ENCODE measurements around the gene ZSCAN16. TPM values are rescaled to one million over a fixed set of nuclear protein-coding genes. Genes with fewer than 3 reads are reported as not detected.

The ZSCAN16 gene
- total RNA-seq, 1 experiment from 2014 or later: 6.7 TPM

- Mint-ChIP-seq H3K27ac (ENCODE audit: unreplicated experiment) (no peak overlapping the region), H3K36me3 (ENCODE audit: insufficient read depth, unreplicated experiment) (peaks cover 12% of the 10 kb centered on the region), H3K4me3 (ENCODE audit: unreplicated experiment) (peak overlapping the region; percentile 96), H3K27me3 (ENCODE audit: insufficient read depth, unreplicated experiment) (no peaks in the 10 kb centered on the region), H3K9me3 (ENCODE audit: unreplicated experiment) (no peaks in the 10 kb centered on the region), H3K4me1 (ENCODE audit: low read depth, unreplicated experiment) (peaks cover 13% of the 10 kb centered on the region)
- no peak overlapping the region for H3K4me3 ChIP-seq (ENCODE audit: low read depth, low read length)
- intact Hi-C loops (cut with micrococcal nuclease; ENCODE audit: unreplicated experiment): no loop called here
- CTCF ChIA-PET: no interaction called here
- H3K27me3 ChIP-seq (replicated peaks; ENCODE audit: control insufficient read depth, insufficient read depth, low read length): no peaks in the 10 kb centered on the region
- no peak for DNase-seq
- no TSS peak for BruUV-seq (replicated peaks)
- no peaks in the 10 kb centered on the region for H3K36me3 ChIP-seq (ENCODE audit: control insufficient read depth, insufficient read depth, low read length)
- H3K4me1 ChIP-seq: peaks cover 6% of the 10 kb centered on the region; the same call in 1 of the 2 replicates
- H3K9me3 ChIP-seq: no peaks in the 10 kb centered on the region
- TF ChIP-seq CTCF (IDR thresholded peaks at IDR 0.05; ENCODE audit: insufficient read depth in 1 of 2, low read depth in 1 of 2, low read length in 1 of 2, severe bottlenecking in 1 of 2, unreplicated experiment in 1 of 2): no peak
- POLR2A ChIA-PET: no interaction called here
These were observed 11.0 kb downstream of the ZSCAN16 start for GRCh38 chr6:28135393-28135792.

GRCh38 chr6:28136585-28137504 is 12.4 kb downstream of the ZSCAN16 start:
- Mint-ChIP-seq H3K4me3 (ENCODE audit: unreplicated experiment) (peak overlapping the region; percentile 96), H3K9me3 (ENCODE audit: unreplicated experiment) (no peaks in the 10 kb centered on the region), H3K27me3 (ENCODE audit: insufficient read depth, unreplicated experiment) (no peaks in the 10 kb centered on the region), H3K36me3 (ENCODE audit: insufficient read depth, unreplicated experiment) (peaks cover 12% of the 10 kb centered on the region), H3K27ac (ENCODE audit: unreplicated experiment) (peak overlapping the region; percentile 93), H3K4me1 (ENCODE audit: low read depth, unreplicated experiment) (peaks cover 13% of the 10 kb centered on the region)
- Histone ChIP-seq H3K9me3 (no peaks in the 10 kb centered on the region), H3K4me1 (peaks cover 6% of the 10 kb centered on the region; the same call in 1 of the 2 replicates), H3K27me3 (replicated peaks; ENCODE audit: control insufficient read depth, insufficient read depth, low read length) (no peaks in the 10 kb centered on the region), H3K36me3 (ENCODE audit: control insufficient read depth, insufficient read depth, low read length) (no peaks in the 10 kb centered on the region), H3K4me3 (ENCODE audit: low read depth, low read length) (peak overlapping the region; percentile 77)
- peak; percentile 84 to 87 for DNase-seq
- CTCF ChIA-PET: interaction anchor here (0.5 to 1.4 kb wide), 4 partner anchors 32 to 421 kb away, joined by 3 to 6 read pairs (median 4); no protein-coding TSS in a partner anchor
- POLR2A ChIA-PET: interaction anchor here (0.6 to 0.8 kb wide), 3 partner anchors 12 to 26 kb away, joined by 3 to 8 read pairs (median 3); partner anchors contain the start of gene ZSCAN16
- BruUV-seq (replicated peaks): no TSS peak
- no peak for TF ChIP-seq CTCF (IDR thresholded peaks at IDR 0.05; ENCODE audit: insufficient read depth in 1 of 2, low read depth in 1 of 2, low read length in 1 of 2, severe bottlenecking in 1 of 2, unreplicated experiment in 1 of 2)
- intact Hi-C loops (cut with micrococcal nuclease; ENCODE audit: unreplicated experiment): loop anchor here (1.0 kb wide), 3 partner anchors 13 to 115 kb away; partner anchors contain the start of genes ZKSCAN4, ZNF165 and ZSCAN16

GRCh38 chr6:28137505-28137981 is 13.1 kb downstream of the ZSCAN16 start:
- Mint-ChIP-seq H3K36me3 (ENCODE audit: insufficient read depth, unreplicated experiment) (peaks cover 12% of the 10 kb centered on the region), H3K27me3 (ENCODE audit: insufficient read depth, unreplicated experiment) (no peaks in the 10 kb centered on the region), H3K4me3 (ENCODE audit: unreplicated experiment) (peak overlapping the region; percentile 96), H3K4me1 (ENCODE audit: low read depth, unreplicated experiment) (peaks cover 13% of the 10 kb centered on the region), H3K27ac (ENCODE audit: unreplicated experiment) (peak overlapping the region; percentile 93), H3K9me3 (ENCODE audit: unreplicated experiment) (no peaks in the 10 kb centered on the region)
- H3K4me3 ChIP-seq (ENCODE audit: low read depth, low read length): peak overlapping the region; percentile 77
- CTCF ChIA-PET: interaction anchor here (1.0 to 1.4 kb wide), 2 partner anchors 33 to 218 kb away, joined by 3 to 6 read pairs; no protein-coding TSS in a partner anchor
- H3K9me3 ChIP-seq: no peaks in the 10 kb centered on the region
- H3K27me3 ChIP-seq (replicated peaks; ENCODE audit: control insufficient read depth, insufficient read depth, low read length): no peaks in the 10 kb centered on the region
- intact Hi-C loops (cut with micrococcal nuclease; ENCODE audit: unreplicated experiment): no loop called here
- no TSS peak for BruUV-seq (replicated peaks)
- H3K36me3 ChIP-seq (ENCODE audit: control insufficient read depth, insufficient read depth, low read length): no peaks in the 10 kb centered on the region
- DNase-seq: no peak
- POLR2A ChIA-PET: interaction anchor here (0.6 to 0.8 kb wide), 2 partner anchors 13 to 26 kb away, joined by 3 to 8 read pairs; partner anchors contain the start of gene ZSCAN16
- TF ChIP-seq CTCF (IDR thresholded peaks at IDR 0.05; ENCODE audit: insufficient read depth in 1 of 2, low read depth in 1 of 2, low read length in 1 of 2, severe bottlenecking in 1 of 2, unreplicated experiment in 1 of 2): no peak
- H3K4me1 ChIP-seq: peaks cover 6% of the 10 kb centered on the region; the same call in 1 of the 2 replicates
